ENCODE results near the gene CASP3.

DNA sequence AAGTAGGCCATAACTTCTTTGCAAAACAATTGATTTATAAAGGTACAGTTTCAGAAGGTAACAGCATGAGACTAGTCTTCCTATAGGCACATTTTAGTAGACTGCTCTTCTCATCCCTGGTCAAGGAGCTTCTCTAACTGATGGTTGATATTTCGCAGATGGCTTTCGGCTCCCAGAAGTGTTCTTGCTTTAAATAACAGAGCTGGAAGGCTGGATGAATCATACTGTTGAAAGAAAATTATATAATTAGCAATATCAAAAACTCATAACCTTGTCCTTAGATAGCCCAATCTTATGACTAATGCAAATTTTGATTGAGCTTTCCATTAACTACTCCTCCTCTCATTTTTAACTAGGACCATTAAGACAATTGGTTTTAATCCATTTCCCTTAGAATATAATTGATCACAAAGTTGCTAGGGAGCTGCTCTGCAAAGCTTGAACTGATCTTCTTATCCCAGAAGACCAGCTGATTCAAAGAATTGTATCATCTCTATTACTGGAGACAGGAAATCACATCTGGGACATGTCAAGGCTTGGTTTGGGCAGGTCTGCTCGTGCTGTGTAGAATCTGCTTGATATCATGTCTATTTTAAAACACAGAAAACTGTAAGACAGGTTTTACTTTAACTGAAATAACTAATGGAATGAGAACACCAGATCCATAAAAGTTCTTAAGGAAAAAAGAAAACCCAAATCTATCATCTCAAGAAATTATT, 46.1 kb upstream of the CASP3 start:
- TF ChIP-seq, protein P1, sequence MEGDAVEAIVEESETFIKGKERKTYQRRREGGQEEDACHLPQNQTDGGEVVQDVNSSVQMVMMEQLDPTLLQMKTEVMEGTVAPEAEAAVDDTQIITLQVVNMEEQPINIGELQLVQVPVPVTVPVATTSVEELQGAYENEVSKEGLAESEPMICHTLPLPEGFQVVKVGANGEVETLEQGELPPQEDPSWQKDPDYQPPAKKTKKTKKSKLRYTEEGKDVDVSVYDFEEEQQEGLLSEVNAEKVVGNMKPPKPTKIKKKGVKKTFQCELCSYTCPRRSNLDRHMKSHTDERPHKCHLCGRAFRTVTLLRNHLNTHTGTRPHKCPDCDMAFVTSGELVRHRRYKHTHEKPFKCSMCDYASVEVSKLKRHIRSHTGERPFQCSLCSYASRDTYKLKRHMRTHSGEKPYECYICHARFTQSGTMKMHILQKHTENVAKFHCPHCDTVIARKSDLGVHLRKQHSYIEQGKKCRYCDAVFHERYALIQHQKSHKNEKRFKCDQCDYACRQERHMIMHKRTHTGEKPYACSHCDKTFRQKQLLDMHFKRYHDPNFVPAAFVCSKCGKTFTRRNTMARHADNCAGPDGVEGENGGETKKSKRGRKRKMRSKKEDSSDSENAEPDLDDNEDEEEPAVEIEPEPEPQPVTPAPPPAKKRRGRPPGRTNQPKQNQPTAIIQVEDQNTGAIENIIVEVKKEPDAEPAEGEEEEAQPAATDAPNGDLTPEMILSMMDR (IDR thresholded peaks at IDR 0.05) = no peak
- TF ChIP-seq EZH2 (IDR thresholded peaks at IDR 0.05; ENCODE audit: borderline replicate concordance, insufficient read depth, low read depth, low read length, poor library complexity, severe bottlenecking) = no peak

Data from B cell (primary cell).